B cell (primary cell): ENCODE results near the gene PGAP3. TPM values are rescaled to one million over a fixed set of nuclear protein-coding genes. Genes with fewer than 3 reads are reported as not detected.

ENCODE experiments used
- ATAC-seq: fragments of 200-7000 bp; cut with Tn5 transposase; one replicate; pipeline ENCODE4 v1.10.0; 2021; ENCODE audit warnings: low read depth, mild to moderate bottlenecking, moderate number of reproducible peaks, moderate library complexity
- CTCF ChIA-PET: fragments of 350-600 bp; sonication (Branson Sonifier 250); formaldehyde crosslinking; loops from one replicate; lab custom pipeline; 2021; ENCODE audit warnings: antibody characterized with exemption, inconsistent platforms; lab: Charles Lee
- POLR2A ChIA-PET: fragments of 350-600 bp; sonication (Branson Sonifier 250); formaldehyde crosslinking; loops from one replicate; lab custom pipeline; 2021; ENCODE audit warnings: antibody characterized with exemption; lab: Charles Lee
- DNase-seq: peaks from one replicate; pipeline ENCODE4 v3.0.0; 2013
- H2AFZ ChIP-seq: 2 replicates; pipeline ENCODE4 v1.6.1; 2012; ENCODE audit warnings: mild to moderate bottlenecking, low read depth, low read length; ENCODE audit not compliant: insufficient read depth, poor library complexity, severe bottlenecking
- H3K27ac ChIP-seq, 2 donors: 1 replicate in 1 of 2; 2 replicates in 1 of 2; pipeline ENCODE4 v1.5.1; 2012 to 2013; ENCODE audit warnings: low read length in 2 of 2, mild to moderate bottlenecking in 2 of 2, moderate library complexity in 1 of 2
- H3K27me3 ChIP-seq, 4 experiments: fragments of 200-600 bp in 1 of 4; sonication (generic) in 1 of 4; replicated peaks in 1 of 4; 1 replicate in 2 of 4; 2 replicates in 2 of 4; pipeline versions ENCODE4 v1.6.1 to v1.7.0; 2013 to 2016; ENCODE audit warnings: low read length in 3 of 4, mild to moderate bottlenecking in 2 of 4, mixed read lengths in 1 of 4, moderate library complexity in 1 of 4; ENCODE audit not compliant: insufficient read depth in 4 of 4, control insufficient read depth in 3 of 4; ENCODE audit errors: control extremely low read depth in 1 of 4
- H3K36me3 ChIP-seq, 2 experiments: replicated peaks in 1 of 2; 1 replicate in 1 of 2; 2 replicates in 1 of 2; pipeline versions ENCODE4 v1.6.1 to v1.7.1; 2013; ENCODE audit warnings: low read length in 1 of 2; ENCODE audit not compliant: insufficient read depth in 2 of 2, control insufficient read depth in 1 of 2; ENCODE audit errors: control extremely low read depth in 1 of 2, extremely low read depth in 1 of 2
- H3K4me1 ChIP-seq, 2 donors: fragments of 200-600 bp in 1 of 2; sonication (generic) in 1 of 2; 1 replicate in 1 of 2; 2 replicates in 1 of 2; pipeline versions ENCODE4 v1.5.1 to v1.6.1; 2013 to 2017; ENCODE audit warnings: low read length in 2 of 2; ENCODE audit not compliant: control insufficient read depth in 2 of 2, insufficient read depth in 2 of 2
- H3K4me2 ChIP-seq: replicated peaks from 2 replicates; pipeline ENCODE3; 2012; ENCODE audit warnings: mild to moderate bottlenecking, low read depth, low read length; ENCODE audit not compliant: poor library complexity, severe bottlenecking
- H3K4me3 ChIP-seq, 5 experiments: fragments of 200-600 bp in 1 of 5; sonication (generic) in 1 of 5; 1 replicate in 3 of 5; 2 replicates in 2 of 5; pipeline versions ENCODE4 v1.5.1 to v1.7.0; 2011 to 2016; ENCODE audit warnings: low read length in 4 of 5, mild to moderate bottlenecking in 4 of 5, low read depth in 2 of 5, control low read depth in 1 of 5, moderate library complexity in 1 of 5; ENCODE audit not compliant: insufficient read depth in 1 of 5; ENCODE audit errors: control extremely low read depth in 1 of 5, extremely low read depth in 1 of 5
- H3K79me2 ChIP-seq: fragments of 200-600 bp; sonication (generic); one replicate; pipeline ENCODE4 v1.6.0; 2016; ENCODE audit warnings: low read length; ENCODE audit not compliant: control insufficient read depth, insufficient read depth
- H3K9ac ChIP-seq: fragments of 200-600 bp; sonication (generic); 2 replicates; pipeline ENCODE4 v1.6.1; 2017; ENCODE audit warnings: mild to moderate bottlenecking, low read length, moderate library complexity
- H3K9me3 ChIP-seq, 3 donors: one replicate each; pipeline versions ENCODE4 v1.6.1 to v1.7.1; 2013; ENCODE audit warnings: low read length in 2 of 3; ENCODE audit not compliant: control insufficient read depth in 2 of 3, insufficient read depth in 1 of 3; ENCODE audit errors: control extremely low read depth in 1 of 3
- H4K20me1 ChIP-seq: 2 replicates; pipeline ENCODE4 v1.6.0; 2012; ENCODE audit warnings: mild to moderate bottlenecking, low read length; ENCODE audit not compliant: insufficient read depth, control insufficient read depth, poor library complexity, severe bottlenecking
- H3K27ac Mint-ChIP-seq: one replicate; pipeline ENCODE4 v1.8.0; 2021; ENCODE audit warnings: mixed read lengths
- H3K27me3 Mint-ChIP-seq: one replicate; pipeline ENCODE4 v1.8.0; 2021; ENCODE audit warnings: mixed read lengths
- H3K4me1 Mint-ChIP-seq: one replicate; pipeline ENCODE4 v1.8.0; 2021; ENCODE audit warnings: mixed read lengths
- H3K4me3 Mint-ChIP-seq: one replicate; pipeline ENCODE4 v1.8.0; 2021; ENCODE audit warnings: mixed read lengths
- H3K9me3 Mint-ChIP-seq: one replicate; pipeline ENCODE4 v1.8.0; 2022; ENCODE audit warnings: mixed read lengths; ENCODE audit not compliant: insufficient read depth
- EZH2 ChIP-seq: IDR thresholded peaks from 2 replicates; pipeline ENCODE4 v1.6.1; 2012; ENCODE audit warnings: borderline replicate concordance, low read depth, mild to moderate bottlenecking, moderate library complexity, low read length; ENCODE audit not compliant: insufficient read depth, poor library complexity, severe bottlenecking
- WGBS: methylation state at CpG from one replicate; pipeline ENCODE4 v1.1.5; 2013; ENCODE audit warnings: missing lambda C conversion rate; ENCODE audit not compliant: insufficient coverage; 5-methylcytosine and 5-hydroxymethylcytosine counted together
- intact Hi-C: fragments of 100-400 bp; cut with micrococcal nuclease; formaldehyde crosslinking; loops from one replicate; pipeline ENCODE4 v1.10.0; 2022
- polyA plus RNA-seq: library from polyadenylated mRNA; depleted of rRNA; stranded (reverse); fragments of >200 nt; gene quantifications from 2 replicates; pipeline ENCODE4 v1.2.3, GENCODE V29; 2012
- total RNA-seq, 2 donors: library from RNA; stranded (reverse); fragments of 120-200 nt in 1 of 2; gene quantifications; 1 replicate in 1 of 2; 2 replicates in 1 of 2; pipeline versions ENCODE4 v1.2.3 to v1.2.4, GENCODE V29; 2013 to 2022
- TF ChIP-seq, protein P1 (sequence below): fragments of 200-600 bp; IDR thresholded peaks from one replicate; pipeline ENCODE4 v1.8.0; 2022; ENCODE audit warnings: antibody characterized with exemption, mild to moderate bottlenecking

PGAP3 gene
- total and polyA plus RNA-seq, 2 donors (not counting 1 experiment from before 2014, with no cell fraction given): 27.4 to 34.3 TPM

DNA sequence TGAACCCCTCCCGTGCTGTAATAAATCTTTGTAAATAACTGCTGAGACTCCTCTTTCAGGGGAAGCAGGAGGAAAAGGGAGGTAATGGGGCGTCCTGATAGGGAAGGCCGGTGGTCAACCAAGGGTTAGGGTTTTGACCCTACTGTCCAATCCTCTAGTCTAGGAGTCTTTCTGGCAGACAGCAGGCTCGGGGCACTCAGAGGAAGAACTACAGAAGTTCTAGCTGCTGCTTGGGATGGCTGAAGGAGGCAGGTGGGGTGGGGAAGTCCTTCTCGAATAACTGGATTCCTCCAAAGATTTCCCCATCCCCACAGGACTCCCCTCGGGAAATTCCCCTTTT lies 51.3 kb downstream of the PGAP3 start:
- Mint-ChIP-seq H3K4me3 (peak overlapping the region; percentile 95), H3K27ac (peak overlapping the region; percentile 91), H3K4me1 (peaks cover 56% of the 10 kb centered on the region), H3K9me3 (no peaks in the 10 kb centered on the region), H3K27me3 (peaks cover 5% of the 10 kb centered on the region)
- no peak for TF ChIP-seq EZH2
- TF ChIP-seq, protein P1, sequence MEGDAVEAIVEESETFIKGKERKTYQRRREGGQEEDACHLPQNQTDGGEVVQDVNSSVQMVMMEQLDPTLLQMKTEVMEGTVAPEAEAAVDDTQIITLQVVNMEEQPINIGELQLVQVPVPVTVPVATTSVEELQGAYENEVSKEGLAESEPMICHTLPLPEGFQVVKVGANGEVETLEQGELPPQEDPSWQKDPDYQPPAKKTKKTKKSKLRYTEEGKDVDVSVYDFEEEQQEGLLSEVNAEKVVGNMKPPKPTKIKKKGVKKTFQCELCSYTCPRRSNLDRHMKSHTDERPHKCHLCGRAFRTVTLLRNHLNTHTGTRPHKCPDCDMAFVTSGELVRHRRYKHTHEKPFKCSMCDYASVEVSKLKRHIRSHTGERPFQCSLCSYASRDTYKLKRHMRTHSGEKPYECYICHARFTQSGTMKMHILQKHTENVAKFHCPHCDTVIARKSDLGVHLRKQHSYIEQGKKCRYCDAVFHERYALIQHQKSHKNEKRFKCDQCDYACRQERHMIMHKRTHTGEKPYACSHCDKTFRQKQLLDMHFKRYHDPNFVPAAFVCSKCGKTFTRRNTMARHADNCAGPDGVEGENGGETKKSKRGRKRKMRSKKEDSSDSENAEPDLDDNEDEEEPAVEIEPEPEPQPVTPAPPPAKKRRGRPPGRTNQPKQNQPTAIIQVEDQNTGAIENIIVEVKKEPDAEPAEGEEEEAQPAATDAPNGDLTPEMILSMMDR: no peak
- Histone ChIP-seq H2AFZ (peak overlapping the region; percentile 84), H3K27ac (peak overlapping the region; percentile 89 to 90), H3K4me3 (peak overlapping the region in 4 of 5 experiments; percentile 76 to 94 (median 86)), H3K27me3 (peaks cover 0 to 3% (median 0%) of the 10 kb centered on the region in 4 experiments), H3K4me2 (peak overlapping the region; percentile 80), H3K4me1 (peaks cover 47 to 61% of the 10 kb centered on the region in 2 donors), H3K36me3 (no peaks in the 10 kb centered on the region), H3K9me3 (no peaks in the 10 kb centered on the region), H3K9ac (peak overlapping the region; percentile 82), H4K20me1 (peaks cover 35% of the 10 kb centered on the region), H3K79me2 (peaks cover 76% of the 10 kb centered on the region)
- CTCF ChIA-PET: interaction anchor here (1.2 to 5.6 kb wide), 2 partner anchors 14 to 18 kb away, joined by 3 to 61 read pairs; no protein-coding TSS in a partner anchor
- peak; percentile 12 for ATAC-seq
- DNase-seq: no peak
- 25% methylated on average over 4 of the region's 6 CpGs for WGBS
- intact Hi-C loops: loop anchor here (5.0 kb wide), 2 partner anchors 116 to 346 kb away; partner anchors contain the start of gene PSMD3
- POLR2A ChIA-PET: no interaction called here

DNA sequence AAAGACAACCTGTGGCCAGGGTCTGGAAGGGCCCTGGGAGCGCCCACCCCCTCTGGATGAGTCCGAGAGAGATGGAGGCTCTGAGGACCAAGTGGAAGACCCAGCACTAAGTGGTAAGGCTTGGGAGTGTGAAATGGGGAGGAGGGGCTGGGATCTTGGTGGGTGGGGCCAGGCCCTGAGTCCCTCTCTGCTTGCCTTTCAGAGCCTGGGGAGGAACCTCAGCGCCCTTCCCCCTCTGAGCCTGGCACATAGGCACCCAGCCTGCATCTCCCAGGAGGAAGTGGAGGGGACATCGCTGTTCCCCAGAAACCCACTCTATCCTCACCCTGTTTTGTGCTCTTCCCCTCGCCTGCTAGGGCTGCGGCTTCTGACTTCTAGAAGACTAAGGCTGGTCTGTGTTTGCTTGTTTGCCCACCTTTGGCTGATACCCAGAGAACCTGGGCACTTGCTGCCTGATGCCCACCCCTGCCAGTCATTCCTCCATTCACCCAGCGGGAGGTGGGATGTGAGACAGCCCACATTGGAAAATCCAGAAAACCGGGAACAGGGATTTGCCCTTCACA lies 52.2 kb downstream of the PGAP3 start:
- CTCF ChIA-PET: interaction anchor here (0.9 to 6.6 kb wide), 17 partner anchors 13 to 226 kb away, joined by 3 to 143 read pairs (median 5); partner anchors contain the start of genes MIEN1, PGAP3 and PNMT
- peaks cover 27% of the 10 kb centered on the region for H4K20me1 ChIP-seq
- H3K79me2 ChIP-seq: peaks cover 67% of the 10 kb centered on the region
- no peak overlapping the region for H2AFZ ChIP-seq
- no peak overlapping the region for H3K9ac ChIP-seq
- no peak overlapping the region for H3K4me3 ChIP-seq
- peaks cover 48% of the 10 kb centered on the region for H3K4me1 Mint-ChIP-seq
- no peaks in the 10 kb centered on the region for H3K9me3 Mint-ChIP-seq
- H3K27ac ChIP-seq: peak overlapping the region in 1 of 2 donors; percentile 90
- POLR2A ChIA-PET: interaction anchor here (1.8 kb wide), 1 partner anchor 12 kb away, joined by 3 read pairs; no protein-coding TSS in a partner anchor
- intact Hi-C loops: loop anchor here (5.0 kb wide), 2 partner anchors 117 to 347 kb away; partner anchors contain the start of gene PSMD3
- no peak for TF ChIP-seq EZH2
- TF ChIP-seq, protein P1: no peak
- peak overlapping the region; percentile 80 for H3K4me2 ChIP-seq
- H3K36me3 ChIP-seq: no peaks in the 10 kb centered on the region
- peaks cover 39 to 52% of the 10 kb centered on the region in 2 donors for H3K4me1 ChIP-seq
- H3K27ac Mint-ChIP-seq: peak overlapping the region; percentile 91
- H3K27me3 Mint-ChIP-seq: peaks cover 10% of the 10 kb centered on the region
- WGBS: 86% methylated on average over 5 of the region's 8 CpGs
- H3K27me3 ChIP-seq: peaks cover 0 to 3% (median 0%) of the 10 kb centered on the region in 4 experiments
- H3K9me3 ChIP-seq: no peaks in the 10 kb centered on the region
- ATAC-seq: no peak
- H3K4me3 Mint-ChIP-seq: peak overlapping the region; percentile 95
- DNase-seq: no peak
